Measurements from ENCODE around the gene NETO2. TPM values are rescaled to one million over a fixed set of nuclear protein-coding genes. Genes with fewer than 3 reads are reported as not detected.

The NETO2 gene
- total and polyA plus RNA-seq, 2 of the 13 experiments (the other 11 are each of a cell fraction or from before 2014, with no cell fraction given), result 8.2 to 13.5 TPM

DNA sequence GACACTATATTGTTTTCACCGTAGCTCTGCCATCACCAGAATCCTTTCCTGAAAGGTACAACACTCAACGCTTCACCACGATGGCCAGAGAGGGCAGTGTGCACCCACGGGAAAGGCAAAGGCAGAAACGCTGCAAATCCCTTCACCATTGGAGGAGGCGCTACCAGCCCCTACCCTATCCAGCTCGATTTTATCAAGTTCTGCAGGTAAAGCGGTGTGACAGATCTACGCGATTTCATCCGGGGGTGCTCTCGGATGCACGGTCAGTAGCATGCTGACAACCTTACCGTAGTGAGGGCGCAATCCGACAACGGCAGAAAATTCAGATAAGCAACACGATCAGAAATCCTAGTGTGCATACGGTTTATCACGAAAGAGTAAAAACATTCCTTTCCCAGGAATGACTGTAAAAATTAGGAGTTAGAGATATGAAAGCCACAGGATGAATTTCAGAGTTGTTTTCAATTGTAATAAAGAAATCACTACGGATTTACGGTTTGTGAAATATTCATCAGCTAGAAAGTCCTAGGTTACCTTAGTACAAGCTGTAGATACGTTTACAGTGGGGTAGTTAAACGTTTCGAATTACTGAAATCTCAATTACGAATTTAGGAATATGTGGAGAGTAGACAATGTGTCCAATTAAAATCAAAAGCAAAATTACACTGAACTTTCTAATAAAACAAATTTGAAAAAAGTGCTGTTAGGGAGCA is 1.8 kb downstream of the NETO2 start (continued):
- TF ChIP-seq ZHX2 (IDR thresholded peaks at IDR 0.05; ENCODE audit: low read depth), result no peak
- TF ChIP-seq ZHX2 (CRISPR knock-in tag; IDR thresholded peaks at IDR 0.05; ENCODE audit: borderline replicate concordance), result no peak
- TF ChIP-seq ZNF678 (CRISPR knock-in tag; IDR thresholded peaks at IDR 0.05), result no peak
- TF ChIP-seq ZNF3 (CRISPR knock-in tag; IDR thresholded peaks at IDR 0.05), result no peak
- TF ChIP-seq, protein P1, sequence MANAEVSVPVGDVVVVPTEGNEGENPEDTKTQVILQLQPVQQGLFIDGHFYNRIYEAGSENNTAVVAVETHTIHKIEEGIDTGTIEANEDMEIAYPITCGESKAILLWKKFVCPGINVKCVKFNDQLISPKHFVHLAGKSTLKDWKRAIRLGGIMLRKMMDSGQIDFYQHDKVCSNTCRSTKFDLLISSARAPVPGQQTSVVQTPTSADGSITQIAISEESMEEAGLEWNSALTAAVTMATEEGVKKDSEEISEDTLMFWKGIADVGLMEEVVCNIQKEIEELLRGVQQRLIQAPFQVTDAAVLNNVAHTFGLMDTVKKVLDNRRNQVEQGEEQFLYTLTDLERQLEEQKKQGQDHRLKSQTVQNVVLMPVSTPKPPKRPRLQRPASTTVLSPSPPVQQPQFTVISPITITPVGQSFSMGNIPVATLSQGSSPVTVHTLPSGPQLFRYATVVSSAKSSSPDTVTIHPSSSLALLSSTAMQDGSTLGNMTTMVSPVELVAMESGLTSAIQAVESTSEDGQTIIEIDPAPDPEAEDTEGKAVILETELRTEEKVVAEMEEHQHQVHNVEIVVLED (CRISPR knock-in tag; IDR thresholded peaks at IDR 0.05; ENCODE audit: borderline replicate concordance), result no peak
- TF ChIP-seq FOXO1 (CRISPR knock-in tag; IDR thresholded peaks at IDR 0.05), result no peak
- 0 out of 2 replicates have a peak, but pooled peaks have one; percentile 52 for TF ChIP-seq ZNF253 (CRISPR knock-in tag; IDR thresholded peaks at IDR 0.05; ENCODE audit: borderline replicate concordance)
- no peak for TF ChIP-seq ZMYM2 (CRISPR knock-in tag; IDR thresholded peaks at IDR 0.05)
- TF ChIP-seq MIXL1 (CRISPR knock-in tag; IDR thresholded peaks at IDR 0.05), result peak; percentile 70; the same call in 1 of the 2 replicates
- no peak for TF ChIP-seq HOXD1 (CRISPR knock-in tag; IDR thresholded peaks at IDR 0.05)
- TF ChIP-seq NFRKB (IDR thresholded peaks at IDR 0.05), result no peak
- no peak for TF ChIP-seq ZNF878 (CRISPR knock-in tag; IDR thresholded peaks at IDR 0.05)
- no peak for TF ChIP-seq DNMT1 (CRISPR knock-in tag; IDR thresholded peaks at IDR 0.05)
- no peak for TF ChIP-seq ZBTB2 (CRISPR knock-in tag; IDR thresholded peaks at IDR 0.05; ENCODE audit: low read depth)
- no peak for TF ChIP-seq ZNF383 (CRISPR knock-in tag; IDR thresholded peaks at IDR 0.05; ENCODE audit: borderline replicate concordance)
- no peak for TF ChIP-seq KLF13 (CRISPR knock-in tag; IDR thresholded peaks at IDR 0.05)
- no peak; the same call in 1 of the 2 replicates for TF ChIP-seq GLI4 (CRISPR knock-in tag; IDR thresholded peaks at IDR 0.05; ENCODE audit: borderline replicate concordance)
- no peak for TF ChIP-seq ETV6 (CRISPR knock-in tag; conservative IDR thresholded peaks at IDR 0.05)
- no peak for TF ChIP-seq SP1 (IDR thresholded peaks at IDR 0.05)
- TF ChIP-seq SP1 (CRISPR knock-in tag; IDR thresholded peaks at IDR 0.05), result peak; percentile 30; the same call in 1 of the 2 replicates
- TF ChIP-seq, protein P2, sequence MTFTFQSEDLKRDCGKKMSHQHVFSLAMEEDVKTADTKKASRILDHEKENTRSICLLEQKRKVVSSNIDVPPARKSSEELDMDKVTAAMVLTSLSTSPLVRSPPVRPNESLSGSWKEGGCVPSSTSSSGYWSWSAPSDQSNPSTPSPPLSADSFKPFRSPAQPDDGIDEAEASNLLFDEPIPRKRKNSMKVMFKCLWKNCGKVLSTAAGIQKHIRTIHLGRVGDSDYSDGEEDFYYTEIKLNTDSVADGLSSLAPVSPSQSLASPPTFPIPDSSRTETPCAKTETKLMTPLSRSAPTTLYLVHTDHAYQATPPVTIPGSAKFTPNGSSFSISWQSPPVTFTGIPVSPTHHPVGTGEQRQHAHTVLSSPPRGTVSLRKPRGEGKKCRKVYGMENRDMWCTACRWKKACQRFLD (CRISPR knock-in tag; IDR thresholded peaks at IDR 0.05; ENCODE audit: borderline replicate concordance), result no peak
- TF ChIP-seq RELA (CRISPR knock-in tag; IDR thresholded peaks at IDR 0.05), result no peak

All from HepG2 (cell line).